ENCODE data around the gene ETFA. TPM values are rescaled to one million over a fixed set of nuclear protein-coding genes. Genes with fewer than 3 reads are reported as not detected.

The ETFA gene
- total and polyA plus RNA-seq, 2 of the 8 experiments (the other 6 are each of a cell fraction or from before 2014, with no cell fraction given), result 60.9 to 90.0 TPM

DNA sequence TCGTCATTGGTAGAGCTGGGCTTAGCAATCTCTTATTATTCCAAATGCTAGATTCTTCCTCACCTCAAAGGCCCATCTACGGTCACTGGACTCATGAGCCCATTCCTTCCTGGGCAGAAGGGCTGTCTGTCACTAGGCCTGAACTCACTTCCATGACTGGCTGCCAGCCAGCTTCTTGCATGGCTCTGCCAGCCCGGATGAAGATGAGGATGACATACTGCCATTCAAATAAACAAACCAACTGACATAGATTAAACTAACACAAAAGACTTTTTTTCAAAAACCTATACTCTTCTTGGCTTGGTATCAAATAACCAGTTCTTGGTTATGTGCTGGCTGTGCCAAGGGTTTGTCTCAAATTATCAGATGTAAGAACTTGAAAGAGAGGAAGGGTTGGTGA is 49.1 kb upstream of the ETFA start:
- no peak overlapping the region for H2BK120ac ChIP-seq (replicated peaks; ENCODE audit: low read depth, low read length)
- no peak overlapping the region for H2AFZ ChIP-seq (ENCODE audit: low read length)
- no peak overlapping the region for H3K4ac ChIP-seq (replicated peaks; ENCODE audit: insufficient read length, low read depth, low read length)
- no peaks in the 10 kb centered on the region; the same call in 1 of the 2 replicates for H3K23me2 ChIP-seq (ENCODE audit: low read depth, low read length)
- no peak overlapping the region for H4K5ac ChIP-seq (ENCODE audit: insufficient read length, low read depth, low read length)
- H2BK12ac ChIP-seq (ENCODE audit: low read depth, low read length), result no peak overlapping the region
- WGBS, 2 experiments (ENCODE audit: extremely low coverage in 1 of 2, insufficient coverage in 1 of 2, insufficient read length in 1 of 2, insufficient replicate concordance in 2 of 2, low coverage in 1 of 2, low lambda C conversion rate in 2 of 2, missing lambda C conversion rate in 1 of 2), result 88% methylated on average over 3 of the region's 3 CpGs; no CpG with 5 or more reads in 1 of the 2 experiments
- H3K4me2 ChIP-seq (ENCODE audit: insufficient read depth in 1 of 2, low read depth in 2 of 2, low read length in 2 of 2), result no peak overlapping the region
- H3K36me3 ChIP-seq (ENCODE audit: control insufficient read depth in 2 of 4, insufficient read depth in 4 of 4, low read length in 3 of 4), result no peaks in the 10 kb centered on the region
- CTCF ChIA-PET (ENCODE audit: partially characterized antibody), result no interaction called here
- no peak overlapping the region for H2BK5ac ChIP-seq (ENCODE audit: low read depth, low read length)
- POLR2A ChIA-PET (ENCODE audit: partially characterized antibody), result no interaction called here
- no peaks in the 10 kb centered on the region; a peak in 1 of 7 replicates for H3K27me3 ChIP-seq (replicated peaks in 1 of 4; ENCODE audit: control insufficient read depth in 3 of 4, extremely low read depth in 1 of 4, insufficient read depth in 3 of 4, low read length in 3 of 4)
- no peak overlapping the region for H4K91ac ChIP-seq (replicated peaks; ENCODE audit: insufficient read length, low read length)
- no peak overlapping the region for H2BK15ac ChIP-seq (ENCODE audit: low read length)
- no peak overlapping the region for H3K9ac ChIP-seq (replicated peaks in 1 of 4; ENCODE audit: extremely low read depth in 1 of 4, low read depth in 3 of 4, low read length in 3 of 4)
- H3K23ac ChIP-seq (ENCODE audit: insufficient read length), result no peak overlapping the region
- H3K18ac ChIP-seq (ENCODE audit: extremely low read depth, low read length), result no peak overlapping the region
- no peak overlapping the region for H3K4me3 ChIP-seq (ENCODE audit: extremely low read depth in 1 of 4, insufficient read depth in 2 of 4, low read depth in 3 of 4, low read length in 4 of 4)
- DNase-seq (ENCODE audit: low read depth in 1 of 2, low spot score in 2 of 2) (no peak), FAIRE-seq (no peak)
- no peaks in the 10 kb centered on the region for H3K4me1 ChIP-seq (replicated peaks in 1 of 4; ENCODE audit: control insufficient read depth in 3 of 4, insufficient read depth in 4 of 4, low read length in 3 of 4)
- no peaks in the 10 kb centered on the region for H4K20me1 ChIP-seq (replicated peaks in 1 of 2; ENCODE audit: control insufficient read depth in 1 of 2, insufficient read depth in 2 of 2, low read length in 2 of 2)
- no peak overlapping the region for H2AK5ac ChIP-seq (ENCODE audit: low read depth, low read length)
- TF ChIP-seq KDM5A (IDR thresholded peaks at IDR 0.05; ENCODE audit: low read length), result no peak
- no peak for TF ChIP-seq MAFK (IDR thresholded peaks at IDR 0.05; ENCODE audit: low read depth, low read length)
- no peak for TF ChIP-seq RXRA (IDR thresholded peaks at IDR 0.05; ENCODE audit: insufficient read depth, low read depth, low read length)
- no peak for TF ChIP-seq PHF8 (conservative IDR thresholded peaks at IDR 0.05; ENCODE audit: low read depth, low read length)
- TF ChIP-seq, protein P1, sequence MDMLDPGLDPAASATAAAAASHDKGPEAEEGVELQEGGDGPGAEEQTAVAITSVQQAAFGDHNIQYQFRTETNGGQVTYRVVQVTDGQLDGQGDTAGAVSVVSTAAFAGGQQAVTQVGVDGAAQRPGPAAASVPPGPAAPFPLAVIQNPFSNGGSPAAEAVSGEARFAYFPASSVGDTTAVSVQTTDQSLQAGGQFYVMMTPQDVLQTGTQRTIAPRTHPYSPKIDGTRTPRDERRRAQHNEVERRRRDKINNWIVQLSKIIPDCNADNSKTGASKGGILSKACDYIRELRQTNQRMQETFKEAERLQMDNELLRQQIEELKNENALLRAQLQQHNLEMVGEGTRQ (IDR thresholded peaks at IDR 0.05; ENCODE audit: low read length), result no peak
- TF ChIP-seq, protein P2, sequence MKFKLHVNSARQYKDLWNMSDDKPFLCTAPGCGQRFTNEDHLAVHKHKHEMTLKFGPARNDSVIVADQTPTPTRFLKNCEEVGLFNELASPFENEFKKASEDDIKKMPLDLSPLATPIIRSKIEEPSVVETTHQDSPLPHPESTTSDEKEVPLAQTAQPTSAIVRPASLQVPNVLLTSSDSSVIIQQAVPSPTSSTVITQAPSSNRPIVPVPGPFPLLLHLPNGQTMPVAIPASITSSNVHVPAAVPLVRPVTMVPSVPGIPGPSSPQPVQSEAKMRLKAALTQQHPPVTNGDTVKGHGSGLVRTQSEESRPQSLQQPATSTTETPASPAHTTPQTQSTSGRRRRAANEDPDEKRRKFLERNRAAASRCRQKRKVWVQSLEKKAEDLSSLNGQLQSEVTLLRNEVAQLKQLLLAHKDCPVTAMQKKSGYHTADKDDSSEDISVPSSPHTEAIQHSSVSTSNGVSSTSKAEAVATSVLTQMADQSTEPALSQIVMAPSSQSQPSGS (IDR thresholded peaks at IDR 0.05; ENCODE audit: low read length), result no peak
- TF ChIP-seq HDAC6 (IDR thresholded peaks at IDR 0.05; ENCODE audit: low read depth, low read length), result no peak
- H3K14ac ChIP-seq (ENCODE audit: insufficient read length), result no peak overlapping the region
- no peak overlapping the region for H3K56ac ChIP-seq (replicated peaks; ENCODE audit: insufficient read length, low read depth, low read length)
- H3K27ac ChIP-seq (ENCODE audit: low read depth, low read length), result no peak overlapping the region
- H4K8ac ChIP-seq (ENCODE audit: extremely low read depth, insufficient read depth, low read length), result no peak overlapping the region
- H2BK20ac ChIP-seq (ENCODE audit: low read length), result no peak overlapping the region
- H3K9me3 ChIP-seq (ENCODE audit: insufficient read depth in 2 of 2, low read depth in 1 of 2, low read length in 1 of 2), result no peaks in the 10 kb centered on the region
- H3K79me1 ChIP-seq (ENCODE audit: low read depth, low read length), result no peaks in the 10 kb centered on the region
- H3K79me2 ChIP-seq (ENCODE audit: control insufficient read depth in 1 of 2, insufficient read depth in 2 of 2, low read length in 2 of 2), result no peaks in the 10 kb centered on the region

Data from H1 (cell line).